Kidney (tissue), 14 donors: ENCODE data around the gene FLRT2. TPM values are rescaled to one million over a fixed set of nuclear protein-coding genes. Genes with fewer than 3 reads are reported as not detected.

Experiments used
- DNase-seq, 5 donors: peaks; one replicate each; pipeline ENCODE4 v3.0.0-alpha.2; 2013 to 2020
- FAIRE-seq: peaks from 2 replicates; lab custom pipeline; 2012; peaks lifted over from hg19 to GRCh38; lab: Jason Lieb, UNC
- H3K27ac ChIP-seq, 2 donors: one replicate each; pipeline ENCODE4 v1.7.0; 2013; ENCODE audit warnings: low read depth in 2 of 2, low read length in 2 of 2, inconsistent platforms in 1 of 2
- H3K27me3 ChIP-seq: one replicate; pipeline ENCODE4 v1.7.1; 2013; ENCODE audit warnings: low read length, inconsistent platforms; ENCODE audit not compliant: control insufficient read depth, insufficient read depth
- H3K36me3 ChIP-seq, 3 donors: one replicate each; pipeline versions ENCODE4 v1.7.0 to v1.7.1; 2013; ENCODE audit warnings: low read length in 3 of 3, control low read depth in 1 of 3, inconsistent platforms in 1 of 3; ENCODE audit not compliant: insufficient read depth in 3 of 3, control insufficient read depth in 2 of 3
- H3K4me1 ChIP-seq, 3 donors: one replicate each; pipeline versions ENCODE4 v1.7.0 to v1.7.1; 2013; ENCODE audit warnings: low read length in 3 of 3, inconsistent platforms in 1 of 3, low read depth in 1 of 3; ENCODE audit not compliant: control insufficient read depth in 2 of 3, insufficient read depth in 2 of 3
- H3K4me3 ChIP-seq, 3 donors: one replicate each; pipeline versions ENCODE4 v1.7.0 to v1.8.1; 2013; ENCODE audit warnings: low read length in 3 of 3, control low read depth in 1 of 3, inconsistent platforms in 1 of 3
- H3K9ac ChIP-seq, 3 donors: one replicate each; pipeline versions ENCODE4 v1.7.0 to v1.7.1; 2013; ENCODE audit warnings: low read length in 3 of 3, control low read depth in 1 of 3, inconsistent platforms in 1 of 3
- H3K9me3 ChIP-seq, 3 donors: one replicate each; pipeline versions ENCODE4 v1.7.0 to v1.7.1; 2013; ENCODE audit warnings: low read length in 3 of 3, control low read depth in 1 of 3, inconsistent platforms in 1 of 3; ENCODE audit not compliant: control insufficient read depth in 2 of 3, insufficient read depth in 1 of 3
- intact Hi-C: fragments of 100-400 bp; cut with DNase I; formaldehyde crosslinking; loops from one replicate; pipeline ENCODE4 v1.11.1; 2022
- polyA plus RNA-seq: library from polyadenylated mRNA; stranded (reverse); fragments of 350-450 nt; fragmentation: Illumina TruSeq; extraction: RNeasy Lipid Tissue Mini Kit (QIAGEN cat#74804); gene quantifications from one replicate; pipeline ENCODE4 v1.2.3, GENCODE V29; 2014; ENCODE audit warnings: low read depth, low replicate concordance; ENCODE audit not compliant: insufficient read depth
- total RNA-seq: library from RNA; stranded (reverse); fragmentation: NEBNext Ultra II Directional; extraction: Animal tissue kit (Norgen Biotek cat#: 25700); gene quantifications from one replicate; pipeline ENCODE4 v1.2.1, GENCODE V29; 2021
- TF ChIP-seq, protein P1 (sequence below): IDR thresholded peaks from 3 replicates; pipeline ENCODE4 v1.5.1; 2012; ENCODE audit warnings: mild to moderate bottlenecking, moderate library complexity, borderline replicate concordance; ENCODE audit not compliant: insufficient read depth; ENCODE audit errors: extremely low read depth
- donor health status: control.
- donor health status: control.
- donor health status: control.
- donor health status: control.
- donor health status: control.
- donor health status: DM: yes; HTN: yes; CAD: no.
- donor health status: Normal renal cell carcinoma (clear cell type).

The FLRT2 gene
- total and polyA plus RNA-seq, 2 donors from 2014 or later = 1.2 to 16.6 TPM

DNA sequence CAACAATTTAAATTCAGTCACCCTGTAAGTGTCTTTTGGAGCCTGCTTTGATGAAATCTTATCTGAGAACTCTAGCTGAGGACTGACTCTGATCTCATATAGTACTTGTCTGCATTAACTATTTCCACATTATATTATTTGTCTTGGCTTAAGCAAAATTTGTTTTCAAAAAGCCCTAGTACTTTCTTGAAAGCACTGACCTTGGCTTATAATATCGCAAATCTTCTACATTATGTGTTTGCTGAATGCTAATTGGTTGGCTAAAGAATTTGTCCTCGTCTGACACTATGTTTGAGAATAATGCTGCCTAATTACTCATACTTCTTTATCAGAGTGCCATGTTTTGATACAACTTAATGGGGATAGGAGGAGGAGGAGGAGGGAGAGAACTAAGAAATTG is 46.9 kb upstream of the FLRT2 start:
- DNase-seq (peak in 2 of 5 donors; percentile 22 to 58), FAIRE-seq (no peak)
- Histone ChIP-seq H3K9ac (no peak overlapping the region), H3K27me3 (no peaks in the 10 kb centered on the region), H3K9me3 (no peaks in the 10 kb centered on the region), H3K36me3 (no peaks in the 10 kb centered on the region), H3K4me3 (no peak overlapping the region), H3K27ac (no peak overlapping the region), H3K4me1 (peaks cover 0 to 2% (median 0%) of the 10 kb centered on the region in 3 donors)
- intact Hi-C loops = no loop called here
- TF ChIP-seq, protein P1, sequence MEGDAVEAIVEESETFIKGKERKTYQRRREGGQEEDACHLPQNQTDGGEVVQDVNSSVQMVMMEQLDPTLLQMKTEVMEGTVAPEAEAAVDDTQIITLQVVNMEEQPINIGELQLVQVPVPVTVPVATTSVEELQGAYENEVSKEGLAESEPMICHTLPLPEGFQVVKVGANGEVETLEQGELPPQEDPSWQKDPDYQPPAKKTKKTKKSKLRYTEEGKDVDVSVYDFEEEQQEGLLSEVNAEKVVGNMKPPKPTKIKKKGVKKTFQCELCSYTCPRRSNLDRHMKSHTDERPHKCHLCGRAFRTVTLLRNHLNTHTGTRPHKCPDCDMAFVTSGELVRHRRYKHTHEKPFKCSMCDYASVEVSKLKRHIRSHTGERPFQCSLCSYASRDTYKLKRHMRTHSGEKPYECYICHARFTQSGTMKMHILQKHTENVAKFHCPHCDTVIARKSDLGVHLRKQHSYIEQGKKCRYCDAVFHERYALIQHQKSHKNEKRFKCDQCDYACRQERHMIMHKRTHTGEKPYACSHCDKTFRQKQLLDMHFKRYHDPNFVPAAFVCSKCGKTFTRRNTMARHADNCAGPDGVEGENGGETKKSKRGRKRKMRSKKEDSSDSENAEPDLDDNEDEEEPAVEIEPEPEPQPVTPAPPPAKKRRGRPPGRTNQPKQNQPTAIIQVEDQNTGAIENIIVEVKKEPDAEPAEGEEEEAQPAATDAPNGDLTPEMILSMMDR = no peak

DNA sequence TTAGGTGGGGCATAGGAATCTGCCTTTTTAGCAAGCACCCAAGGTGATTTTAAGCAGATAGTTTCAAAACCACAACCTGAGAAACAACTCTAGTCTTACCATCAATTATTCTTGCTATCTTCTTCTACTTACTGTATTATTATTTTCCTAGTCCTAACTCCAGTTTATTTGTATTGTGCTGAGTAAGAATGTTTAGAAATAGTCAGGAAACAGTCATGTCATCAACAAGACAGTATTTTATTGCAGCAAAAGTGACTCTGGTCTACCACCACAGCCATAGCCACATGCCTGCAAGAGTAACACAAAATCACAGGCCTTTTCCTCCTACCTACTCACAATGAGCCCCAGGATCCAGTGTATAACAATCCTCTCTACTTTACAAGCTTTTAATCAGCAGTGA is 46.3 kb upstream of the FLRT2 start:
- H3K4me1 ChIP-seq = peaks cover 0 to 2% (median 0%) of the 10 kb centered on the region in 3 donors
- H3K9ac ChIP-seq = no peak overlapping the region
- DNase-seq = no peak
- intact Hi-C loops = no loop called here
- H3K27ac ChIP-seq = no peak overlapping the region
- no peak for FAIRE-seq
- no peaks in the 10 kb centered on the region for H3K36me3 ChIP-seq
- H3K9me3 ChIP-seq = no peaks in the 10 kb centered on the region
- H3K27me3 ChIP-seq = no peaks in the 10 kb centered on the region
- TF ChIP-seq, protein P1 = no peak
- H3K4me3 ChIP-seq = no peak overlapping the region

DNA sequence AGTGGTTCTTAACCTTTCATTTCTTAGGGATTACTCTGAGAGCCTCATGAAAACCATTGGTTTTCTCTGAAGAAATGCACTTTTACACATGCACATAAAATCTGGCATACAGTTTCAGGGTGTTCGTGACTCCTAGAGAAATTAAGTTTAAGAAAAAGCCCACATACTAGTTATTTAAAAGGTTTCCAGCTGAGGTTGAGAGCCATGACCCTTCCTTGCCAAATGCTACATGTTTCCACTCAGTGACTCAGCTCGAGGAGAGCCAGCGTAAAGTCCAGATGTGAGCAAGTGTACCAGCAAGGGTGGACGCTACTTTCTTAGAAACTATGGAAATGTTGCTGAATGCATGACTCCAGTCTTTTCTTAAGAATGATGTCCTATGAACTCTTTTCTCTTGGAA is 42.7 kb upstream of the FLRT2 start:
- Histone ChIP-seq H3K36me3 (no peaks in the 10 kb centered on the region), H3K27ac (no peak overlapping the region), H3K4me1 (peaks cover 0 to 2% (median 0%) of the 10 kb centered on the region in 3 donors), H3K4me3 (no peak overlapping the region), H3K27me3 (no peaks in the 10 kb centered on the region), H3K9ac (no peak overlapping the region), H3K9me3 (peaks cover 0 to 2% (median 0%) of the 10 kb centered on the region in 3 donors)
- TF ChIP-seq, protein P1 = no peak
- intact Hi-C loops = no loop called here
- DNase-seq (no peak), FAIRE-seq (no peak)

DNA sequence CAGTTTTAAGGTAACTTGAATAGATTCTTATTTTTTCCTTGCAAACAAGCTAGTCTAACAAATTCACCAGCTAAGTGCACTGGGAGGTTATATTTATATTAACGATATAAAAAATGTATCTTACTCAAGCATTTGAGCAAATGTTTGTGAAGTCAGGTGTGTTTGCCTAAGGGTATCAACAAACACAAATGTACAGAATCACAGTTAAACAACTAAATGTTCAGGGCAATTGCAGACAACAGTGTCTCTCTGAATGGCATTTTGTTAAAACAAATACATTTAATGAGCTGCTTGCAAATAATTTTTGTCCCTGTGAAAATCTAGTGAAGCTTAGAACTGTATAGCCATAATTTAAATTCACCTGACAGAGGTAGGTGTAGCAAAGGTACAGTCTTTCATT is 28.2 kb upstream of the FLRT2 start:
- H3K27ac ChIP-seq = no peak overlapping the region
- H3K9me3 ChIP-seq = no peaks in the 10 kb centered on the region
- H3K9ac ChIP-seq = no peak overlapping the region
- DNase-seq (no peak), FAIRE-seq (no peak)
- H3K27me3 ChIP-seq = no peaks in the 10 kb centered on the region
- intact Hi-C loops = no loop called here
- no peaks in the 10 kb centered on the region for H3K4me1 ChIP-seq
- no peaks in the 10 kb centered on the region for H3K36me3 ChIP-seq
- no peak overlapping the region for H3K4me3 ChIP-seq
- TF ChIP-seq, protein P1 = no peak
